WTC11 (cell line): Measurements from ENCODE around the gene WDR31. TPM values are rescaled to one million over a fixed set of nuclear protein-coding genes. Genes with fewer than 3 reads are reported as not detected.

ENCODE experiments used
- ATAC-seq: fragments of 200-7000 bp; cut with Tn5 transposase; 2 replicates; pipeline ENCODE4 v1.10.0; 2021; ENCODE audit warnings: mild to moderate bottlenecking, moderate library complexity
- CTCF ChIA-PET: fragments of 300-600 bp; sonication (Branson Sonifier 250); formaldehyde crosslinking; loops from one replicate; lab custom pipeline; 2021; ENCODE audit warnings: antibody characterized with exemption; lab: Charles Lee
- POLR2A ChIA-PET: fragments of 350-600 bp; sonication (Branson Sonifier 250); formaldehyde crosslinking; loops from one replicate; lab custom pipeline; 2021; ENCODE audit warnings: antibody characterized with exemption; lab: Charles Lee
- DNase-seq: peaks from one replicate; pipeline ENCODE4 v3.0.0; 2021; ENCODE audit warnings: low spot score
- H3K27ac Mint-ChIP-seq: 2 replicates; pipeline ENCODE4 v1.8.0; 2021; ENCODE audit warnings: mixed read lengths
- H3K27me3 Mint-ChIP-seq: 2 replicates; pipeline ENCODE4 v1.8.0; 2021; ENCODE audit warnings: low read depth, mild to moderate bottlenecking, moderate library complexity, mixed read lengths
- H3K36me3 Mint-ChIP-seq: 2 replicates; pipeline ENCODE4 v1.8.0; 2021; ENCODE audit warnings: mixed read lengths
- H3K4me1 Mint-ChIP-seq: 2 replicates; pipeline ENCODE4 v1.8.0; 2022; ENCODE audit warnings: mixed read lengths
- H3K4me3 Mint-ChIP-seq: 2 replicates; pipeline ENCODE4 v1.8.0; 2021; ENCODE audit warnings: mild to moderate bottlenecking, moderate library complexity, mixed read lengths
- H3K9me3 Mint-ChIP-seq: 2 replicates; pipeline ENCODE4 v1.8.0; 2021; ENCODE audit warnings: mixed read lengths
- CREB1 ChIP-seq: sonication (generic); formaldehyde crosslinking; IDR thresholded peaks from 2 replicates; pipeline ENCODE4 v1.8.0; 2023; ENCODE audit warnings: mild to moderate bottlenecking, missing genetic modification reagents
- E2F1 ChIP-seq: sonication (generic); formaldehyde crosslinking; IDR thresholded peaks from 2 replicates; pipeline ENCODE4 v1.8.0; 2022; ENCODE audit warnings: mild to moderate bottlenecking, missing genetic modification reagents
- E2F4 ChIP-seq: sonication (generic); formaldehyde crosslinking; IDR thresholded peaks from 2 replicates; pipeline ENCODE4 v1.8.1; 2022; ENCODE audit warnings: low read depth, mild to moderate bottlenecking, moderate library complexity, missing genetic modification reagents, borderline replicate concordance
- ERG ChIP-seq: fragments of 250-450 bp; sonication (Bioruptor Pico); IDR thresholded peaks from 2 replicates; pipeline ENCODE4 v1.8.0; 2021; ENCODE audit warnings: mild to moderate bottlenecking
- ETV6 ChIP-seq: sonication (generic); formaldehyde crosslinking; IDR thresholded peaks from 2 replicates; pipeline ENCODE4 v1.8.1; 2022; ENCODE audit warnings: mild to moderate bottlenecking, missing genetic modification reagents
- FOXP4 ChIP-seq: sonication (generic); formaldehyde crosslinking; IDR thresholded peaks from 2 replicates; pipeline ENCODE4 v1.8.0; 2022; ENCODE audit warnings: mild to moderate bottlenecking, missing genetic modification reagents
- GABPB1 ChIP-seq: sonication (generic); formaldehyde crosslinking; IDR thresholded peaks from 2 replicates; pipeline ENCODE4 v1.8.1; 2023; ENCODE audit warnings: mild to moderate bottlenecking, missing genetic modification reagents
- MYBL2 ChIP-seq: sonication (generic); formaldehyde crosslinking; IDR thresholded peaks from 2 replicates; pipeline ENCODE4 v1.8.1; 2023; ENCODE audit warnings: mild to moderate bottlenecking, moderate library complexity, missing genetic modification reagents
- NR1H2 ChIP-seq: sonication (generic); formaldehyde crosslinking; IDR thresholded peaks from 2 replicates; pipeline ENCODE4 v1.9.0; 2021; ENCODE audit warnings: mild to moderate bottlenecking, moderate library complexity, missing genetic modification reagents
- NR2C2 ChIP-seq: sonication (generic); formaldehyde crosslinking; IDR thresholded peaks from 2 replicates; pipeline ENCODE4 v1.8.0; 2022; ENCODE audit warnings: mild to moderate bottlenecking, missing genetic modification reagents
- PRDM15 ChIP-seq: sonication (generic); formaldehyde crosslinking; IDR thresholded peaks from 2 replicates; pipeline ENCODE4 v1.8.0; 2022; ENCODE audit warnings: missing genetic modification reagents
- PRRX2 ChIP-seq: fragments of 250-450 bp; sonication (Bioruptor Pico); IDR thresholded peaks from 2 replicates; pipeline ENCODE4 v1.8.0; 2021; ENCODE audit warnings: mild to moderate bottlenecking
- USF1 ChIP-seq: sonication (generic); formaldehyde crosslinking; IDR thresholded peaks from 2 replicates; pipeline ENCODE4 v1.8.0; 2022; ENCODE audit warnings: mild to moderate bottlenecking, missing genetic modification reagents
- ZBTB21 ChIP-seq: sonication (generic); formaldehyde crosslinking; IDR thresholded peaks from 2 replicates; pipeline ENCODE4 v1.8.1; 2023; ENCODE audit warnings: mild to moderate bottlenecking, missing genetic modification reagents, borderline replicate concordance
- total RNA-seq: library from RNA; stranded (reverse); gene quantifications from 3 replicates; pipeline ENCODE4 v1.2.3, GENCODE V29; 2021

The WDR31 gene
- total RNA-seq, 1 experiment from 2014 or later = 0.37 TPM

GRCh38 chr9:113388833-113389232 is 48.8 kb upstream of the WDR31 start:
- Mint-ChIP-seq H3K4me1 (no peaks in the 10 kb centered on the region), H3K27ac (no peak overlapping the region), H3K9me3 (no peaks in the 10 kb centered on the region), H3K36me3 (peaks cover 4% of the 10 kb centered on the region), H3K4me3 (no peak overlapping the region), H3K27me3 (no peaks in the 10 kb centered on the region)
- DNase-seq (no peak), ATAC-seq (no peak)
- TF ChIP-seq ERG (CRISPR knock-in tag) = no peak
- TF ChIP-seq ZBTB21 (CRISPR knock-in tag) = no peak
- TF ChIP-seq NR2C2 = no peak
- no peak for TF ChIP-seq E2F1 (CRISPR knock-in tag)
- no peak for TF ChIP-seq PRDM15 (CRISPR knock-in tag)
- no peak for TF ChIP-seq ETV6 (CRISPR knock-in tag)
- TF ChIP-seq E2F4 (CRISPR knock-in tag) = no peak
- TF ChIP-seq MYBL2 (CRISPR knock-in tag) = no peak
- TF ChIP-seq USF1 (CRISPR knock-in tag) = no peak
- TF ChIP-seq CREB1 (CRISPR knock-in tag) = no peak
- TF ChIP-seq PRRX2 (CRISPR knock-in tag) = no peak
- no peak for TF ChIP-seq FOXP4 (CRISPR knock-in tag)
- CTCF ChIA-PET = interaction anchor here (0.5 kb wide), 1 partner anchor 16 kb away, joined by 3 read pairs; no protein-coding TSS in a partner anchor
- POLR2A ChIA-PET = no interaction called here

- TF ChIP-seq NR1H2 (no peak), GABPB1 (0 out of 2 replicates have a peak, but pooled peaks have one; percentile 15)
- TF ChIP-seq, all 79 proteins: peak for 1
Measured at GRCh38 chr9:113387560-113388230, 47.6 kb upstream of the WDR31 start.

More at GRCh38 chr9:113387560-113388230, 47.6 kb upstream of the WDR31 start:
- DNase-seq (no peak), ATAC-seq (no peak)
- Mint-ChIP-seq H3K27ac (no peak overlapping the region), H3K4me1 (no peaks in the 10 kb centered on the region), H3K9me3 (no peaks in the 10 kb centered on the region), H3K27me3 (no peaks in the 10 kb centered on the region), H3K4me3 (no peak overlapping the region), H3K36me3 (peaks cover 4% of the 10 kb centered on the region)
- CTCF ChIA-PET = no interaction called here
- POLR2A ChIA-PET = no interaction called here
